ENCODE results near the gene SRGAP2B.
"Not testable (repeated sequence)": the region's sequence is repeated elsewhere in the genome, so short reads cannot be mapped to it uniquely, and the experiment has no call there.

SRGAP2B gene

DNA sequence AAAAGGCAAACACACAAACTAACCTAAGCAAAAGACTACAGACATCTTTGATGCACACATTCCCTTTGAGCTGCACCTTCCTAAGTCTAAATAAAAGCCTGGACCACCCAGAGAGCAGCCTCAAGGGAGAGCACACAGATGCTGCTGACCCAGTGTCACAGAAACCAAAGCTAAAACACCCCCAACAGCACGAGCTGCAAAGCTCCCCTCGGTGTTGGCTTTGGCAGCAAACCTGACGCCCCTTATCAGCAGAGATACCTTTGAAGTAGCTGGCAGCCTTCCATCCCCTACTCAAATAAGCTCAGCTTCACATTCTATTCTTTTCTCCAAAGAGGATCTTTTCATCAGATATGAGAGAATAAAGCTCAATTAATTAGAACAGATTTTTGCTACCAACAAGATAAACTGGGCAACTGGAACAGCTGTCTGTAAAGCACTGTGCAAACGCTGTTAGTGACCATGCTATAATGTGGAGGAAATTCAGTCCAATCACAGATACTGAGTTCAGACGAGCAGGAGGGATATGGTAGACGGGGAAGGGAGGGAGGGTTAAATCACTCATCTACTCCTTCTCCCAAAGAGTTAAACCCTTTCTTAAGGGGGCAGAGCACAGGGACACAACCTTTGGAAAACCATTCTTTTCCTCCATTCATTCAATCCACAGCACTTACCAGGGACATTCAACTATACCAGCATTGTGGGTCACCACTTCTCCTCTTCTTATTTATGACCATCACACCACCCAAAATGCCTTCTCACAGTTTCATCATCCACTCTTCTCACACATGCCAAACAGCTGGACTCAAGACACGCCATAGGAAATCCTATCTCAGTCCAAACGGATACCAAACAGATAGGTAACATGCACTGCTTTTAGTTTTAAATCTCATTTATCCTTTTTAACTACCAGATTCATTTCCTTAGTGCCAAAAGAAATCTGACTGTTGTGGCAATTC is 148.3 kb downstream of the SRGAP2B start:
- H3K36me3 ChIP-seq (ENCODE audit: control insufficient read depth, insufficient read depth, low read length); H3K4me3 ChIP-seq (replicated peaks; ENCODE audit: low read depth, low read length); H3K27me3 ChIP-seq (replicated peaks; ENCODE audit: control insufficient read depth, insufficient read depth, low read length); DNase-seq (ENCODE audit: extremely low read depth, insufficient read length): not testable (repeated sequence)

DNA sequence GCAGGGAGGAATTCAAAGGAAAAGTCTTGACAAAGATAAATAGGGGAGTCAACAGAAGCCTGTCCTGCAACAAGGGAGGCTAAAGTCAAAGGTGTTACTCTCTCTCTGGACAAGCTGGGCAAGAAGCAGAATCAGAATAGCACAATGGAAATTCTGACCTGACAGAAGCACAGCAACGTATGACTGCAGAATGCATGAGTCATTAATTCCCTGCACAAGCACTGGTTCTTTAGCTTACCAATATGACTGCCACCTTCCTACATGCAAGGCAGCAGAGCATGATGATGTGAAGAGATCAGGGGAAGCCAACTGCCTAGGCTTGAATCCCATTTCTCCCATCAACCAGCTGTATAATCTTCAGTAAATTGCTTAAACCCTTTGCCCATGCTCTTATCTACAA is 153.4 kb downstream of the SRGAP2B start:
- H3K27me3 ChIP-seq (replicated peaks; ENCODE audit: control insufficient read depth, insufficient read depth, low read length); DNase-seq (ENCODE audit: extremely low read depth, insufficient read length); H3K4me3 ChIP-seq (replicated peaks; ENCODE audit: low read depth, low read length); H3K36me3 ChIP-seq (ENCODE audit: control insufficient read depth, insufficient read depth, low read length): not testable (repeated sequence)

DNA sequence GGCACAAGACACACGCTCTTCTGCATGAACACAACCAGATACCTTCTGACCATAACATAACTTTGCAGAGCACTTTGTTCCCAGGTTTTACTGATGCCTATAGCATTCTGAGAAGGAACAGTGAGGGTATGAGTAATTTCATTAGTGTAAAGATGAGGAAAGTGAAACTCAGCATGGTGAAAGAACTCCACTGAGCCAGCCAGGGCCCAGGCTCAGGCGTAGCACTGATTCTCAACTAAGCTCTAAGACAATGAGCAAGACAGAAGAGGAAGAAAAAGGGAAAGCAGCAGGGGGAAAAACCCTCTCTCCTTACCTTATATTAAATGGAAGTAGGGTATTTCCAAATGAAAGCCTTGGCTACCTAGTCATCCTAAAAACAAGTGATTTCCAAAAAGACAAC is 155.1 kb downstream of the SRGAP2B start:
- not testable (repeated sequence) for H3K27me3 ChIP-seq (replicated peaks; ENCODE audit: control insufficient read depth, insufficient read depth, low read length); H3K4me3 ChIP-seq (replicated peaks; ENCODE audit: low read depth, low read length); H3K36me3 ChIP-seq (ENCODE audit: control insufficient read depth, insufficient read depth, low read length); DNase-seq (ENCODE audit: extremely low read depth, insufficient read length)

DNA sequence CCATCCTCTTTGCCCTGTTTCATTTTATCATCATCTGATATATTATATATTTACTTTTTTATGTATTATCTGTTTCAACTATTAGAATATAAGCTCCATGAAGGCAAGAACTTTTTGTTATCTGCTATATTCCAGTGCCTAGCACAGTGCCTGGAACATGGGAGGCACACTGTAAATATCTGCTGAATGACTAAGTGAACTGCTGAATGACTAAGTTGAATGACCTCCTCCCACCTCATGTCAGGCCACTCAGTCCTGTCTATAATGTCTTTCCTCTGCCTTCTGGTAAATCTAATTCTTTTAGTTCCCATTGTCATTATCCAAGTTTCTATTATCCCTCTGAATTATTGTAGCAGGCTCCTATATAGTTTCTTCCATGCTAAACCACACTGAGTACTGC is 156.5 kb downstream of the SRGAP2B start:
- not testable (repeated sequence) for H3K27me3 ChIP-seq (replicated peaks; ENCODE audit: control insufficient read depth, insufficient read depth, low read length); H3K4me3 ChIP-seq (replicated peaks; ENCODE audit: low read depth, low read length); H3K36me3 ChIP-seq (ENCODE audit: control insufficient read depth, insufficient read depth, low read length); DNase-seq (ENCODE audit: extremely low read depth, insufficient read length)

DNA sequence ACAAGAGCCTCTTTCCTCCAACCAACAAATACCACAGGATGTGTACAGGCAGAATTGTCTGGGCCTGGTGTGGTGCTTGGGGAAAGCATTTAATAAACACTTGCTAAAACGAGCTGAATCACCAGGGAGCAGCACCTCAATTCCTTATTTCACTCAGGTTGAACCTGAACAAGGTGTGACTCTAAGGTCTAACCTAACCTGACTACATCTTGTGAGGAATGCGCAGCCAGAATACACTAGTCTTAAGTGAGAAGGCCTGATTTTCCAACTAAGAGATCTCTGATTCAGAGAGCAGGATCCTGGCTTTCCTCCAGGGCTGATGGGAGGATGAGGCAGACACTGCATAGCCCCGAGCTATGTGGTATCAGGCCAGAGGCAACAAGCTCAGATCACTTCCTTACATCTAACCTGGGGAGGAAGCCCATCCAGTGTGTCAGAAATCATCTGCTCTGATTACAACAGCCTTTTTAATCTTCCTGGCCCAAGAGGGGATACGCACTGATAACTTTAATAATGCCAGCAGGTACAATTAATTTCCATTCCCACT is 158.9 kb downstream of the SRGAP2B start:
- not testable (repeated sequence) for H3K4me3 ChIP-seq (replicated peaks; ENCODE audit: low read depth, low read length); H3K36me3 ChIP-seq (ENCODE audit: control insufficient read depth, insufficient read depth, low read length)

DNA sequence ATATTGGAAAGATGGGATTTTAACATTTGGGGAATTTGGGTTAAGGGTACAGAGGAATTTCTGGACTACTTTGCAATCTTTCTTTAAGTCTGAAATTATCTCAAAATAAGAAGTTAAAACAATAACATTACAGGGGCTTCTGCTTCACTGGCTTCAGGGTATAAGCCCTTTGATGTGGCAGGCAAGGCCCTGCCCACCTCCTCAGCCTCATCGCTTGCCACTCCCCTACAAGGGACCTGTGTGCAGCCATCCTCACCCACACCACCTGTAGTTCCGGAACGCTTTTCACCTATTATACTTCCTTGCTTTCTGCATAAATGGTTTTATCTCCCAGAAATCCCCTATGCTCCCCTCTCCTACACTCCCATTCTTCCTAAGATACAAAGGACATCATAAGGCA is 159.8 kb downstream of the SRGAP2B start:
- not testable (repeated sequence) for H3K4me3 ChIP-seq (replicated peaks; ENCODE audit: low read depth, low read length); DNase-seq (ENCODE audit: extremely low read depth, insufficient read length)

More for the DNA sequence above, 158.9 kb downstream of the SRGAP2B start:
- not testable (repeated sequence) for DNase-seq (ENCODE audit: extremely low read depth, insufficient read length); H3K27me3 ChIP-seq (replicated peaks; ENCODE audit: control insufficient read depth, insufficient read depth, low read length)

DNA sequence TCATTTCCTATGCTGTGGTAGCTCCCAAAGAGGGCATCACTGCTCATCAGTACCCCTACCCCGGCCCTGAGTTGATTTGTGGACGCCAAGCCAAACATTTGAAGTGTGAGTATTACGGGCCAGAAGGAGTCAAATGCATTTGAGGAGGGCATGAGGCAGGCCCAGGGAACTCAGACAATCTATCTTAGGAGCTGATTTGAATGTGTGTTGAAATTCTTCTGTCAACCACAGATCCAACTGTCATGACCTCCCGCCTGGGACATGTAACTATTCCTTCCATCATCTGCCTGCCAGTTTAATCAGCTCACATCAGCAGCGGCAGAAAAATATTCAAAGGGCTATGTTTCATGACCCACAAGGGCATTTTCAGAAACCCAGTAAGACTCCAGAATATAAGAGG is 162.1 kb downstream of the SRGAP2B start:
- not testable (repeated sequence) for H3K4me3 ChIP-seq (replicated peaks; ENCODE audit: low read depth, low read length); DNase-seq (ENCODE audit: extremely low read depth, insufficient read length); H3K36me3 ChIP-seq (ENCODE audit: control insufficient read depth, insufficient read depth, low read length); H3K27me3 ChIP-seq (replicated peaks; ENCODE audit: control insufficient read depth, insufficient read depth, low read length)

More for the DNA sequence above, 159.8 kb downstream of the SRGAP2B start:
- H3K27me3 ChIP-seq (replicated peaks; ENCODE audit: control insufficient read depth, insufficient read depth, low read length); H3K36me3 ChIP-seq (ENCODE audit: control insufficient read depth, insufficient read depth, low read length): not testable (repeated sequence)

DNA sequence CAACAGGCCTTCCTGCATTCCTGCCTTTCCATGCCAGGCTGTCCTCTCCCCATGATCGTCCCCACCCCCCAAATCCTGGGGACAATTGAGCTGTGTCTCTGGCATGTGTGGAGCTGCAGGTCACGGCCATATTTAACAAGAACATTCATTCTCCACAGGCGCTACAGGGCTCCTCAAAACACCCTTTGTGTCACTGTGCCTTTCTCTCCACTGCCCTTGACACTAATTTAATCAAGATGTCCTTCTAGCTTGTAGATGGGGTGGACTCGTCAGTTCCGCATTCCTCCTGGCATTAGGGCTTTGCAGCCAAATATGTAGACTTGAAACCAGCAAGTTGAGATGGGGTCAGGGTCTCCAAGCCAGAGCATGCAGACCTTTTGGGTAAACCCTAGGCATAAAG is 163.0 kb downstream of the SRGAP2B start:
- not testable (repeated sequence) for H3K27me3 ChIP-seq (replicated peaks; ENCODE audit: control insufficient read depth, insufficient read depth, low read length); DNase-seq (ENCODE audit: extremely low read depth, insufficient read length); H3K36me3 ChIP-seq (ENCODE audit: control insufficient read depth, insufficient read depth, low read length); H3K4me3 ChIP-seq (replicated peaks; ENCODE audit: low read depth, low read length)

DNA sequence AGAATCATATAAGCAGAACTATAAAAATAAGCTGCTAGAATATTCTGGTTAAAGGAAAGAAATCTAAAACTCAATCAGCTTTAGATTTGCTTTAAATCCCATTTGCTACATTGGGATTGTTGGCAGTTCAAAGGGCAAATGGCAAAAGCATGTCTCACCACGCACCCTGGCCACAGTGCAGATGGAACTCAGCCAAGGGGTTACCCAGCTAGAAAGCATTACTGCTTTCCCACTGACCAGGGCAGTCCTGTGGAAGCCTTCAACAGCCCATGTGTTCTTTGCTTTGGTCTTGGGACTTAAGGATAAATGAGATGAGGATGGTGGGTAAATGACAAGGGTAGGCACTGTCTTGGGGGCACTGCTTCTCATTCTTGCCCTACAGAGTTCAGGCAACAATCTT is 163.6 kb downstream of the SRGAP2B start:
- not testable (repeated sequence) for DNase-seq (ENCODE audit: extremely low read depth, insufficient read length); H3K27me3 ChIP-seq (replicated peaks; ENCODE audit: control insufficient read depth, insufficient read depth, low read length); H3K4me3 ChIP-seq (replicated peaks; ENCODE audit: low read depth, low read length); H3K36me3 ChIP-seq (ENCODE audit: control insufficient read depth, insufficient read depth, low read length)

DNA sequence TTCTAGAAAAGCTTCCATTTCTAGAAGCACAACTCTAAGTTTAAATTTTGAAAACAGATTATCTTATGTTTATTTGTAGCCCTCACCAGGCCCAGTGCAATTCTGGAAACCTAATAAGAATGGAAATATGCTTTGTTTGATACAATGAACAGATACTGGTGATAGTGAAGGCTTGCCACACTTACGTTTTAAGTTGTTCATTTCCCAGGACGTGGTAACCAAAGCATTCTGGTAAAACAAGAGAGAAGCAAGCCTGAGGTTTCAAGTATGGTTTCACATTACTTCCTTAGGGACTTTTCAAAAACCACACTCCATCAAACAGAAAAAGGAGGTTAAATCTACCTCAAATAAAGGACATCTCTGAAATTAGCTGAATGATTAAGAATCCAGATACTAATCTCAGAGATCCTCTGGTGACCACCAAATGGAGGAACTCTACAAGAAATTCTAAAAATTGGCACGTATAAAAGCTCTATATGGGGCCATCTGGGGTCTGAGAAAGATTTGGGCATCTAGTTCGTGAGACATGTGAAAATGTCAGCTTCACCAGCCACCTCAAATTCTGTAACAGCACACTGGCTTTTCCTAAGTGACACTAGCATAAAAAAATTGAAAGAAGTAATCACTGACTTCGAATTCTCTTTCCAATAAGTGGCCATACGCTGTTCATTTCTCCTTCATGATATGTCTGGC is 164.9 kb downstream of the SRGAP2B start:
- H3K4me3 ChIP-seq (replicated peaks; ENCODE audit: low read depth, low read length); DNase-seq (ENCODE audit: extremely low read depth, insufficient read length); H3K27me3 ChIP-seq (replicated peaks; ENCODE audit: control insufficient read depth, insufficient read depth, low read length); H3K36me3 ChIP-seq (ENCODE audit: control insufficient read depth, insufficient read depth, low read length): not testable (repeated sequence)

DNA sequence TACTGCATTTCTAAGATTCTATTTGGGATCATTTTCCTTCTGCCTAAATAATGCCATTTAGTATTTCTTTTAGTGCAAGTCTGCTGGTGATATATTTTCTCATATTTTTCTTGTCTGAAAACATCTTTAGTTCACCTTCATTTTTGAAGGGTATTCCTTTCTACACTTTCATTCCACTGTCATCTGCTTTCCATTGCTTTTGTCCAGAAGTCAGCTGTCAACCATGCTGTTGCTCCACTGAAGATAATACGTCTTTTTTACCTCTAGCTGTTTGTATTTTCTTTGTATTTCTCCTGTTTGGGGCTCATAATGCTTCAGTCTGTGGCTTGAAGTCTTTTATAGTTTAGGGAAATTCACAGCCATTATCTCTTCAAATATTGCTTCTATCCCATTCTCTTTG is 167.8 kb downstream of the SRGAP2B start:
- not testable (repeated sequence) for H3K36me3 ChIP-seq (ENCODE audit: control insufficient read depth, insufficient read depth, low read length); H3K4me3 ChIP-seq (replicated peaks; ENCODE audit: low read depth, low read length); DNase-seq (ENCODE audit: extremely low read depth, insufficient read length); H3K27me3 ChIP-seq (replicated peaks; ENCODE audit: control insufficient read depth, insufficient read depth, low read length)

GRCh38 chr1:144923640-144924039 is 171.5 kb downstream of the SRGAP2B start:
- not testable (repeated sequence) for H3K4me3 ChIP-seq (replicated peaks; ENCODE audit: low read depth, low read length); DNase-seq (ENCODE audit: extremely low read depth, insufficient read length); H3K27me3 ChIP-seq (replicated peaks; ENCODE audit: control insufficient read depth, insufficient read depth, low read length); H3K36me3 ChIP-seq (ENCODE audit: control insufficient read depth, insufficient read depth, low read length)

DNA sequence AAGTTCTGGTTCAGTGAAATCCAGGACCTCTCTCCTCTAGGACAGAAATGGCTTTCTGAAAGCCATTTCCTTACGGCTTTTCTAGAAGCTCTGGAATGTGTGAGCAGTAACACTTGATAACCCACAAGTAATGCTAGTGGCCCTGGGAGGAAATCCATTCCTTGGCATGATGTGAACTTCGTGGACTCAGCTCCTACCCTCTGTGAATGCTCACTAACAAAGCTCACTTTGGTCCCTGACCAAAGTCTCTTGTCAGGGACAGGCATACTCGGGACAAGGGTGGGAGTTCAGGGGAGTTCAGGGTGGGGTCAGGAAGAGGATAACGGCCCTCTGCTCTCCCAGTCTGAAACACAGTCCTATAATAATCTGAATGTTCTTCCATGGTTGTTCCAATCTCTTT is 172.3 kb downstream of the SRGAP2B start:
- not testable (repeated sequence) for H3K36me3 ChIP-seq (ENCODE audit: control insufficient read depth, insufficient read depth, low read length); H3K27me3 ChIP-seq (replicated peaks; ENCODE audit: control insufficient read depth, insufficient read depth, low read length); DNase-seq (ENCODE audit: extremely low read depth, insufficient read length); H3K4me3 ChIP-seq (replicated peaks; ENCODE audit: low read depth, low read length)

DNA sequence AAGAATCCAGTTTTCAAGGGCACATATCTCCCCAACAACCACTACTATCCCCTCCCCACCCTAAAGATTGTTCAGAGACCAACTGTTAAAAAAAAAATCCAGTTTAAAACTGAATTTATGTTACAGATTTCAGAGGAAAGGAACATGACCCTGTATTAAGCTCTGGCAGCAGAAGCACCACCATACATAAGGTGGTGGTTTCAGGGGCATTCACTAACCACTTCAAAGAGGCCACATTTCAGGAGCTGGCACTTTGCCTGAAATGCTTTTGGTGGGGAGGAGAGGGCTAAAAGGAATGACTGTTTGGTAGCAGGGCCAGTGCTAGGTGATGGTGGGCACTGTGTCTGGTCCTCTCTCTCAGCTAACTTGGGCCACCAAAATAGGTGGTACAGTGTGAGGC is 176.0 kb downstream of the SRGAP2B start:
- H3K27me3 ChIP-seq (replicated peaks; ENCODE audit: control insufficient read depth, insufficient read depth, low read length); H3K36me3 ChIP-seq (ENCODE audit: control insufficient read depth, insufficient read depth, low read length); H3K4me3 ChIP-seq (replicated peaks; ENCODE audit: low read depth, low read length); DNase-seq (ENCODE audit: extremely low read depth, insufficient read length): not testable (repeated sequence)

All from GM06990 (cell line).